NCI-H1694 treated with DMSO at 0.1 percent for 48 hours (cell line): ENCODE results near the gene MAPRE3.
A peak's percentile ranks its signal among the peaks of the same experiment; 100 is the strongest.
"Not testable (repeated sequence)": the region's sequence is repeated elsewhere in the genome, so short reads cannot be mapped to it uniquely, and the experiment has no call there.

Source experiments
- DNase-seq: peaks from one replicate; lab custom pipeline; 2025; lab: John Stamatoyannopoulos, UW

The MAPRE3 gene

DNA sequence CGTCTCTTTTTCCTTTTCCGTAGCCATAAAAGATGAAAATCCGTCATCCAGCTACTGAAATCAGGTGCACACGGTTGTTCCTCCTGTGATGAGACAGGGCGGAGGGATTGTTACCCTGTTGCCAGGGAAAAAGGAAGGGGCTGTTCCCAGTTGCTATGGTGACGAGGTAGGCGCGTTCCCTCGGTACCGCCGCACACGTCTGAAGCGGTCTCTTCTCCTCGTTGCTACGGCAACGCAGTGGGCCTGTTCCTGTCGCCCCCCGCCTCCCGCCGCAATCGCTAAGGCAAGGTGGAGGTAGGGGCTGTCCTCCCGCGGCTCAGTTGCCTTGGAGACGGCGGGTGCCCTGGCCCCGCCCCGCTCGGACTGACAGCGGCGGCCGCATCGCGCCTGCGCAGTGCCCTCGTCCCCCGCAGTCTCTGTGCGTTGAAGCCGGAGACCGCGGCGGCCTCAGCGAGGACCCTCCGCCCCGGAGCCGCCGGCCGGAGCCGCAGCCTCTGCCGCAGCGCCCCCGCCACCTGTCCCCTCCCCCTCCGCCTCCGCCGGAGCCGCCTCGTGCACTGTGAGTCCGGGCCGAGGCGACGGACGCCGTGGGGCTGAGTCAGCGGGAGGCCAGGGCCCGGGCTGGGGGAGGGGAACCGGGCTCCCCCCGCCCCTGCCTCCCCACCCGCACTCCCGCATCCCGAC is at the start of gene MAPRE3:
Gene MAPRE3, plus strand, starts transcription at position 394 of the 684 bp plus-strand sequence. CDS start 51,582 bp downstream, outside the sequence.
- DNase-seq = peak; percentile 77

DNA sequence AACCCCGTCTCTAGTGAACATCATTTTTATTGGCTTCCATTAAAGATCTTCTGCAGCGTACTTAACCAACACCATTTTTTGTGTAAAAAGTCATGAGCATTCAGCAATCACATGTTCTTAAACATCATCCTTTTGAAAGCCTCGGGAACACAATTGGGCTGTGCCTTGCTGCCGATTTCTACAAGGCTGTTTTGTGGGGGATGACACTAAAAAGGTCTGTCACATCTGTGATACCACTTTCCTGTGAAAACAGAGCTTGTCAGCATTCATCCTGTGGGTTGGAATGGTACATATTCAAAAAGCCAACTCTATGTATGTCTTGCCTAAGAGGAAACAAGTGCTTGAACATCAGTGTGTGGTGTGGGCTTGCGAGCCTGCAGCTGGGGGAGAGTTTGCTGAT is 49.1 kb upstream of the MAPRE3 start:
- no peak for DNase-seq

DNA sequence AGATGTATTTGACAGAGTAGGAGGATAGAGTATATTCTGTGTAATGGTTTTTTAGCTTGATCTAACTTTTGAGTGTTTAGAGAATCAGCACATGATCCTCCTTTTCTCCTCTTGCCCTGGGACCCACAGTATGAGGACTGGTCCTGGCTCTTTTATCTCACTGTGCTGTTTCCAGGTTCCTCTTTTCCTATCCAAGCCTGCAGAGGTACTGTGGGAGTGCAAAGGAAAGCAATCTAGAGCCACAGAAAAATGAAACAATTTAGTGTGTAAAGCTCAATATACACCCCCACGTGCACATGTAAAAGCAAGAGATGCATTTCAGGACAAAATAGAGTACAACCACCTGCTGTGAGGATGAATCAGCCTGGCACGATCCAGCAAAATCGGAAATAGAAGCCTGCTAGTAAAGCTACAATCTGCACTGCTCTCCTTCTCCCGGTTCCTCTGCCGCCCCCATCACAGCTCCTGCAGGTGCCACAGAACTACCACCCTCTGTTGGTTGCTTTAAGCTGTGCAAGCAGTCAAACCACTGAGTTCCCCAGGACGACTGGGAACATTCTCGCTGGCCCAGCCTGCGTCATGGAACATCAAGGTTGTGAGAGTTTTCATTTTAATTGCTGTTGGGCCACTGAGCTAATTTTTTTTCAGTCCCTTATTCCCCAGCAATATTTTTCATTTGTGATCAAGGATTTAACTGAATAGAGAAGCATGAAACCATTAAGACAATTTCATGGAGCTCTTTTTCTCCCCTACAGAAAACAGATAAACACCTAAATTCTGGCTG is 47.8 kb upstream of the MAPRE3 start:
- DNase-seq = peak; percentile 79

- not testable (repeated sequence) for DNase-seq
Measured at GRCh38 chr2:26923189-26923466, 47.3 kb upstream of the MAPRE3 start.

- no peak for DNase-seq
Measured at GRCh38 chr2:26924731-26925099, 45.7 kb upstream of the MAPRE3 start.

DNA sequence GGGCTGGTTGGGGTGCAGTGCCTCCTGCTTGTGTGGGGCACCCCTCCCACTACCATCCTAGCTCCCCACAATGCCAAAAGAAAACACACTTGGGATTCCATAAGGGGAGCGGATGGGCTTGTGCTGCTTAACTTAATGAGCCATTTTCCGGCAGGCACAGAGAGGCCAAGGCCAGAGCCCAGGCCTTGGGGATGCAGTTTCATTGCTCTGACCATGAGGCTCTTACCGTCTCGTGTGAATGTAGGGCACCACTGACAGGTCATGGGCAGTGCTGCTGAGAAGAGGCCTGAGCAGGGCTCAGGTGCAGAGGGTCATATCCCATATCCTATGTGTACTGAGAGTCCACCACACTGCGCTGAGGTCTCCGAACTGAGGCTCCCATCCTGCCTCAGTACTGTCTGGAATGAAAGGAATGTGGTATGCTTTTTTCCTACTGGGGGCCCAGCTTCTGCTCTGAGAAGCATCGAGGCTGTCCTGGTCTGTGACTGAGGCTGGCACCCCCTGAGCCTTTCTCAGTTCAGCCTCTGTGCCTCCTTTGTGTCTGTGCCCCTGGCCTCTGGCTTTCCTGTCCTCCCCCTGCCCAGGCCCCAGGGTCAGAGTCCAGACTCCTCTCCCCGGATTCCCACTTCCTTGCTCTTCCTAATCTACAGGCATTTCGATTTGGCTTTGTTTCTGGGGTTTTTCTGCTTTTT is 45.2 kb upstream of the MAPRE3 start:
- DNase-seq = no peak

- DNase-seq = no peak
Measured at GRCh38 chr2:26927221-26927620, 43.2 kb upstream of the MAPRE3 start.

- no peak for DNase-seq
Measured at GRCh38 chr2:26932974-26933373, 37.5 kb upstream of the MAPRE3 start.

- no peak for DNase-seq
Measured at GRCh38 chr2:26933431-26934334, 36.8 kb upstream of the MAPRE3 start.

DNA sequence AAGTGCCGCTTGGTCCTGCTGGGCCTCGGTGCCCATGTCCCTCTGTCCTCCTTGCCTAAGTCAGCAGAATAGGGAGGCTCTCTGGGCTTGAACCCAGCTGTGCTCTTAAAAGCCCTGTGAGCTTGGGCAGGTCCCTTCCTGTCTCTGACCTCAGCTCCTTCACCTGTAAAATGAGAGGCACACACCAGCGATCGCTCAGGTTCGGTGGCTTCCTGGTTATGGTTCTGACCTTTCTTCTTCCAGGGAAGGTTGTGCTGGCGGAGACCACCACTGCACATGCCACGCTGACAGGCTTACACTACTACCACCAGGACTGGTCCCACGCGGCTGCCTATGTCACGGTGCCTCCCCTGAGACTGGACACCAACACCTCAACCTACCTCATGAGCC is 36.1 kb upstream of the MAPRE3 start:
- DNase-seq = no peak

DNA sequence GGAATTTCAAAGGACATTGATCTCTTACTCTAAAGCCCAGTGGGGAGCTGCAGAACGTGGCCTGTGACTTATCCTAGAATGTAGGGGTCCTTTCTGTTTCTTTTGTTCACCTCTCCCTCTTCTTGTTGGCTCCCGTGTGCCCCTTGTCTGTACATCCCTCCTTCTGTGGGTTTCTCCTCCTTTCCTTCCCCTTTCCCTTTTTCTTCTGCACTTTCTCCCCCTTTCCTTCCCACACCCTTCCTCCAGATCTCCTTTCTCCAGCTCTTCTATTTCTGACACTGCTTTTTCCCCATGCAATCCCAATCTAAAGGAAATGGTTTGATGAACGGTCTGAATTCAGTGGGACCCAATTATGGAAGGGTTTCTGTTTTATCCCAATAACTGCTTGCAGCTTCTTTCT is 35.5 kb upstream of the MAPRE3 start:
- DNase-seq = no peak

GRCh38 chr2:26936855-26937254 is 33.6 kb upstream of the MAPRE3 start:
- DNase-seq = no peak

- no peak for DNase-seq
Measured at GRCh38 chr2:26938399-26939118, 31.9 kb upstream of the MAPRE3 start.

DNA sequence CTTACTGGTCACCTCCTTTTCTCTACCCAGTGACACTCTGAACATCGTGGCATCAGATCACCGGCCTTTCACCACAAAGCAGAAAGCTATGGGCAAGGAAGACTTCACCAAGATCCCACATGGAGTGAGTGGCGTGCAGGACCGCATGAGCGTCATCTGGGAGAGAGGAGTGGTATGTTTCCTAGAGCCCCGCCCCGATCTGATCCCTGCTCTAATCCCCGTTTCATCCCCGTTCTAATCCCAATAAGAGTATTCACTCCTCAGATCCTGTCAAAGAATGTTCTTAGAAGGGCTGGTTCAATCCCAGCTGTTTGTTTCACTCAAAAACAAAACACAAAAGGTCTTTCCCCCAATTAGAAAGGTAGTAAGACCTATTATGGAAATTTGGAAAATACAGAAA is 30.4 kb upstream of the MAPRE3 start:
- DNase-seq = no peak

- DNase-seq = no peak
Measured at GRCh38 chr2:26941486-26941885, 29.0 kb upstream of the MAPRE3 start.

GRCh38 chr2:26942543-26943295 is 27.7 kb upstream of the MAPRE3 start:
- DNase-seq = peak; percentile 57

DNA sequence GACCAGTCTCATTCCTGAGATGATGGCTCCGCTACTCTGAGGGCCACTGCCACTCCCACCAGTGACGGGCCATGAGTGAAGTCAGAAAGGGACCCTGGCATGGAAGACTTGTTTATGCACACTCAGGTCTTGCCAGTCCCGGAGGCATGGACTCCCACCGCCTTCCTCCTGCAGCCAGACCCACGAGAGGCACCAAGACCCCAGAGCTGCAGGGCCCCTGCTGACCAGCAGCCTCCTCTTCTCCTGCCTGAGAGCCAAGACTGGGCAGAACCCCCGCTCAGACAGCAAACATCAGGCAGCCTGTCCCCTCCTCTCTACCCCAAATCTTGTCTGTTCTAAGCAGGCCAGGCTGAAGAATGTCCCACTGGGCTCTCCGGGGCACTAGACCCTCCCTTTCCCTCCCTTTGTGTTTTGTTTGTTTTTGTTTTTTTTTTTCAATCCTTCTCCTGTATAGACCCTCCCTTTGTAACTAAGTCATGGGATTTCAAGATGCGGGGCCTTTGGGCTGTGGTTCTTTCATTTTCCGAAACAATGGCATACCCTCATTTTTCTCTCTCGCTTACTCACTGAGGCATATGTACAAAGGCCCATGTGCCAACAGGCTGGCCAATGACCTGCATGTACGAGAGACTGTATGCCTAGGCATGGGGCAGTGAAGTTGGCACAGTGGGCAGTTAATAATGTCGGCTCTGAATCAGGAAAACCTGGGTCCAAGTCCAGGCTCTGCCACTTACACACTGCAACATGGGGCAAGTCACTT is 24.3 kb upstream of the MAPRE3 start:
- DNase-seq = no peak

DNA sequence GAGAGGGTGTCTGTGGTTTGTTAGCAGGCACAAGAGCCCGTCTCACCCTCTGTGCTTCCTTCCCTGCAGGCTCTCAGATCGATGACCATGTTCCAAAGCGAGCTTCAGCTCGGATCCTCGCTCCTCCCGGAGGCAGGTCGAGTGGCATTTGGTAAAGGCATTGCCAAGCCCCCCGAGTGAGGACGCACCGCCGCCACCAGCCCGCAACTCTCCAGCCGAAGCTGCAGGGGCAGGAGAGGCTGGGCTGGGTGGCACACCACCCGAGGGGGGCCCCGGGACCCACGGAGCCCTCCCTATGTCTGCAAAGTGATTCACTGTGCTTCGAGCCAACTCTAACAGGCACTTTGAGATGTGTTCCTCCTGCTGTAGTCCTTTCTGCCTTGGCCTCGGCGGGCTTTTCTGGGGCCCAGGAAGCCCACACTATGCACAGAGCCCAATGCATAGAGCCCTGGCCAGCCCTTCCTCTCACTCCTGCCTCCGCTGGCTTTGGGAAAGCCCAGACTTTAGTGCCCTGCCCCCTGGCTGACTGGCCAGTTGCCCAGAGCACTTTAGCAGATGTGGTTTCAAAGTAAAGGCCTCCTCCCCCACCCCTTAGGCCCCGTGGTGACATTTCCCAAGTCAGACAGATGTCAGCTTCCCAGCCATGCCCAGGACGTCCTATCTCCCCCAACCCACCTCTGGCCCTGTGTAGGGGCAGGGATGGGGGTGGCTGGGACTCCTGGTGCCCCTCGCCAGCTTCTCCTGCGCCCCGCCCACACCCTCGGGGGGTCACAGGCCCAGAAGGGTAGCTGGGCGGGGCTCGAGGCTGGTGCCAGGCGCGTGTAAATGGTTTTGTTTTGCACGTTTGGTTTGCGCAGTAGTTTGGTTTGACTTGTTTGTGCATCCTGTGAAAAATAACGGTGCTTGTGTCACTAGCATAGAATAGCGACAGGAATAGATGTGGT is 23.3 kb upstream of the MAPRE3 start:
- DNase-seq = no peak

- no peak for DNase-seq
Measured at GRCh38 chr2:26948800-26949199, 21.6 kb upstream of the MAPRE3 start.
